HUDEP-2 (cell line): Measurements from ENCODE around the gene PCDHA9.
"Not testable (repeated sequence)": the region's sequence is repeated elsewhere in the genome, so short reads cannot be mapped to it uniquely, and the experiment has no call there.

Experiments used
- DNase-seq, 76 experiments: peaks; one replicate each; lab custom pipeline; 2025; ENCODE audit not compliant: unreplicated experiment in 76 of 76; lab: John Stamatoyannopoulos, UW

PCDHA9 gene

DNA sequence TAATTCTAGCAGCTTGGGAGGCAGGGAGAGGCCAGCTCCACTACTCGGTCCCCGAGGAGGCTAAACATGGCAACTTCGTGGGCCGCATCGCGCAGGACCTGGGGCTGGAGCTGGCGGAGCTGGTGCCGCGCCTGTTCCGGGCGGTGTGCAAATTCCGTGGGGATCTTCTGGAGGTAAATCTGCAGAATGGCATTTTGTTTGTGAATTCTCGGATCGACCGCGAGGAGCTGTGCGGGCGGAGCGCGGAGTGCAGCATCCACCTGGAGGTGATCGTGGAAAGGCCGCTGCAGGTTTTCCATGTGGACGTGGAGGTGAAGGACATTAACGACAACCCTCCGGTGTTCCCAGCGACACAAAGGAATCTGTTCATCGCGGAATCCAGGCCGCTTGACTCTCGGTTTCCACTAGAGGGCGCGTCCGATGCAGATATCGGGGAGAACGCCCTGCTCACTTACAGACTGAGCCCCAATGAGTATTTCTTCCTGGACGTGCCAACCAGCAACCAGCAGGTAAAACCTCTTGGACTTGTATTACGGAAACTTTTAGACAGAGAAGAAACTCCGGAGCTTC, 13.7 kb upstream of the PCDHA9 start:
- DNase-seq: not testable (repeated sequence)

- no peak for DNase-seq
These were observed 12.3 kb upstream of the PCDHA9 start for GRCh38 chr5:140835622-140836510.

DNA sequence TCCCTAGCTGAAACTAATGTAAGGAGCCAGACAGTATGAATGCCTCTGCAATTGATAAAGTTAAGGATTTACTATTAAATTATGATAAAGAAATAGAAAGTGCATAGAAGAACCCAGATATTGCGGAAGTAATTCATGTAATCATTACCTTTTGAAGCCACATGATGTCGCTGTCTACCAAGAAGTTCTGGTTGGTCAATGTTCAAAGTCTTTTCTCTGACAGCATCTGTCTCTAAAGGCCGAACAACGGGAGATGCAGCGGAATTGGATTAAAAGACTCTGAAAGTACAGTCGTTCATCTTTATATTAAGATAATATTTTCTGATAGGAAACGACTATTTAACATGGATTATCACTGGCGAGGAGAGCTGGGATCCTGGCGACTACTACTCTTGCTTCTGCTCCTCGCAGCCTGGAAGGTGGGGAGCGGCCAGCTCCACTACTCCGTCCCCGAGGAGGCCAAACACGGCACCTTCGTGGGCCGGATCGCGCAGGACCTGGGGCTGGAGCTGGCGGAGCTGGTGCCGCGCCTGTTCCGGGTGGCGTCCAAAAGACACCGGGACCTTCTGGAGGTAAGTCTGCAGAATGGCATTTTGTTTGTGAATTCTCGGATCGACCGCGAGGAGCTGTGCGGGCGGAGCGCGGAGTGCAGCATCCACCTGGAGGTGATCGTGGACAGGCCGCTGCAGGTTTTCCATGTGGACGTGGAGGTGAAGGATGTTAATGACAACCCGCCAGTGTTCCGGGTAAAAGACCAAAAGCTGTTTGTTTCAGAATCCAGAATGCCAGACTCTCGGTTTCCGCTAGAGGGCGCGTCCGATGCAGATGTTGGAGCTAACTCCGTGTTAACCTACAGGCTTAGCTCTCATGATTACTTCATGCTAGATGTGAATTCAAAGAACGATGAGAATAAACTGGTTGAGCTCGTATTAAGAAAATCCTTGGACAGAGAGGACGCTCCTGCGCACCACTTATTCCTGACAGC, 6.9 kb upstream of the PCDHA9 start, which contains the start of gene PCDHA8:
Gene PCDHA8 (plus strand): TSS at position 210 of the 985 bp plus-strand sequence. CDS start 135 bp downstream, at position 345.
- DNase-seq: peak in 8 of 76 experiments; percentile 1 to 10 (median 4)

DNA sequence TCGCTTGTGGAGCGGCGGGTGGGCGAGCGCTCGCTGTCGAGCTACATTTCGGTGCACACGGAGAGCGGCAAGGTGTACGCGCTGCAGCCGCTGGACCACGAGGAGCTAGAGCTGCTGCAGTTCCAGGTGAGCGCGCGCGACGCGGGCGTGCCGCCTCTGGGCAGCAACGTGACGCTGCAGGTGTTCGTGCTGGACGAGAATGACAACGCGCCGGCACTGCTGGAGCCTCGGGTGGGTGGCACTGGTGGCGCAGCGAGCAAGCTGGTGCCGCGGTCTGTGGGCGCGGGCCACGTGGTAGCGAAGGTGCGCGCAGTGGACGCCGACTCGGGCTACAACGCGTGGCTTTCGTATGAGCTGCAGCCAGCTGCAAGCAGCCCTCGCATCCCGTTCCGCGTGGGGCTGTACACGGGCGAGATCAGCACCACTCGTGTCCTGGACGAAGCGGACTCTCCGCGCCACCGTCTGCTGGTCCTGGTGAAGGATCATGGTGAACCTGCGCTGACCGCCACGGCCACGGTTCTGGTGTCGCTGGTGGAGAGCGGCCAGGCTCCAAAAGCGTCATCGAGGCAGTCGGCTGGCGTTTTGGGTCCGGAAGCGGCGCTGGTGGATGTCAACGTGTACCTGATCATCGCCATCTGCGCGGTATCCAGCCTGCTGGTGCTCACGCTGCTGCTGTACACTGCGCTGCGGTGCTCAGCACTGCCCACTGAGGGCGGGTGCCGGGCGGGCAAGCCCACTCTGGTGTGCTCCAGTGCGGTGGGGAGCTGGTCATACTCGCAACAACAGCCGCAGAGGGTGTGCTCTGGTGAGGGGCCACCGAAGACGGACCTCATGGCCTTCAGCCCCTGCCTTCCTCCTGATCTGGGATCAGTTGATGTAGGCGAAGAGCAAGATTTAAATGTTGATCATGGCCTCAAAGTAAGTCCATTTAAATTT, 5.1 kb upstream of the PCDHA9 start:
- no peak for DNase-seq

DNA sequence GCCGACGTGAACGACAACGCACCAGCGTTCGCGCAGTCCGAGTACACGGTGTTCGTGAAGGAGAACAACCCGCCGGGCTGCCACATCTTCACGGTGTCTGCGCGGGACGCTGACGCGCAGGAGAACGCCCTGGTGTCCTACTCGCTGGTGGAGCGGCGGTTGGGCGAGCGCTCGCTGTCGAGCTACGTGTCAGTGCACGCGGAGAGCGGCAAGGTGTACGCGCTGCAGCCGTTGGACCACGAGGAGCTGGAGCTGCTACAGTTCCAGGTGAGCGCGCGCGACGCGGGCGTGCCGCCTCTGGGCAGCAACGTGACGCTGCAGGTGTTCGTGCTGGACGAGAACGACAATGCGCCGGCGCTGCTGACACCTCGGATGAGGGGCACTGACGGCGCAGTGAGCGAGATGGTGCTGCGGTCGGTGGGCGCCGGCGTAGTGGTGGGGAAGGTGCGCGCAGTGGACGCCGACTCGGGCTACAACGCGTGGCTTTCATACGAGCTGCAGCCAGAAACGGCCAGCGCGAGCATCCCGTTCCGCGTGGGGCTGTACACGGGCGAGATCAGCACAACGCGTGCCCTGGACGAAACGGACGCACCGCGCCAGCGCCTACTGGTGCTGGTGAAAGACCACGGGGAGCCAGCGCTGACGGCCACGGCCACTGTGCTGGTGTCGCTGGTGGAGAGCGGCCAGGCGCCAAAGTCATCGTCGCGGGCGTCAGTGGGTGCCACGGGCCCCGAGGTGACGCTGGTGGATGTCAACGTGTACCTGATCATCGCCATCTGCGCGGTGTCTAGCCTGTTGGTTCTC, 1.9 kb downstream of the PCDHA9 start:
- not testable (repeated sequence) for DNase-seq

DNA sequence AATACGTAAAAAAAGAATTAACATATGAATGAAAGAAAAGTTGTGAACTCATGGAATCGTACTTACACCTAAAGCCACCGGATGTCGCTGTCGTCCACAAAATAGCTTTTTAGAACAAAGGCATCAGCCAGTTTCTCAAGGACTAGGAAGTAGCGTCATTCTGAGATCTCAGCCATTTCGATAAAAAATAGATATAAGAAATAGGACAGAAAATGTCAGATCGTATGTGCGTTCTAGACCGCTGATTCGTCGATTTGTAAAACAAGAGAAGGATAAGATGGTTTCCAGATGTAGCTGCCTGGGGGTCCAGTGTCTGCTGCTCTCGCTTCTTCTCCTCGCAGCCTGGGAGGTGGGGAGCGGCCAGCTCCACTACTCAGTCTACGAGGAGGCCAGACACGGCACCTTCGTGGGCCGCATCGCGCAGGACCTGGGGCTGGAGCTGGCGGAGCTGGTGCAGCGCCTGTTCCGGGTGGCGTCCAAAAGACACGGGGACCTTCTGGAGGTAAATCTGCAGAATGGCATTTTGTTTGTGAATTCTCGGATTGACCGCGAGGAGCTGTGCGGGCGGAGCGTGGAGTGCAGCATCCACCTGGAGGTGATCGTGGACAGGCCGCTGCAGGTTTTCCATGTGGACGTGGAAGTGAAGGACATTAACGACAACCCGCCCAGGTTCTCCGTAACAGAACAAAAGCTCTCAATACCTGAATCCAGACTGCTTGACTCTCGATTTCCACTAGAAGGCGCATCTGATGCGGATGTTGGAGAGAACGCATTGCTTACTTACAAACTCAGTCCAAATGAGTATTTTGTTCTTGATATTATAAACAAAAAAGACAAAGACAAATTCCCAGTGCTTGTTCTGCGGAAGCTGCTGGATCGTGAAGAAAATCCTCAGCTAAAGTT, 7.8 kb downstream of the PCDHA9 start, which contains the start of gene PCDHA10:
Gene PCDHA10 (plus strand): TSS at position 126 of the 903 bp plus-strand sequence. CDS start 152 bp downstream, at position 278.
- DNase-seq: no peak

DNA sequence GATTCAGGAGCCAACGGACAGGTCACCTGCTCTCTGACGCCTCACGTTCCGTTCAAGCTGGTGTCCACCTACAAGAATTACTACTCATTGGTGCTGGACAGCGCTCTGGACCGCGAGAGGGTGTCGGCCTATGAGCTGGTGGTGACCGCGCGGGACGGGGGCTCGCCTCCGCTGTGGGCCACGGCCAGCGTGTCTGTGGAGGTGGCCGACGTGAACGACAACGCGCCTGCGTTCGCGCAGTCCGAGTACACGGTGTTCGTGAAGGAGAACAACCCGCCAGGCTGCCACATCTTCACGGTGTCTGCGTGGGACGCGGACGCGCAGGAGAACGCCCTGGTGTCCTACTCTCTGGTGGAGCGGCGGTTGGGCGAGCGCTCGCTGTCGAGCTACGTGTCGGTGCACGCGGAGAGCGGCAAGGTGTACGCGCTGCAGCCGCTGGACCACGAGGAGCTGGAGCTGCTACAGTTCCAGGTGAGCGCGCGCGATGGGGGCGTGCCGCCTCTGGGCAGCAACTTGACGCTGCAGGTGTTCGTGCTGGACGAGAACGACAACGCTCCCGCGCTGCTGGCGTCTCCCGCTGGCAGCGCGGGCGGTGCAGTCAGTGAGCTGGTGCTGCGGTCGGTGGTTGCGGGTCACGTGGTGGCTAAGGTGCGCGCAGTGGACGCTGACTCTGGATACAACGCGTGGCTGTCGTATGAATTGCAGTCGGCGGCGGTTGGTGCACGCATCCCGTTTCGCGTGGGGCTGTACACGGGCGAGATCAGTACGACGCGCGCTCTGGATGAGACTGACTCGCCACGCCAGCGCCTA, 9.2 kb downstream of the PCDHA9 start:
- no peak for DNase-seq

DNA sequence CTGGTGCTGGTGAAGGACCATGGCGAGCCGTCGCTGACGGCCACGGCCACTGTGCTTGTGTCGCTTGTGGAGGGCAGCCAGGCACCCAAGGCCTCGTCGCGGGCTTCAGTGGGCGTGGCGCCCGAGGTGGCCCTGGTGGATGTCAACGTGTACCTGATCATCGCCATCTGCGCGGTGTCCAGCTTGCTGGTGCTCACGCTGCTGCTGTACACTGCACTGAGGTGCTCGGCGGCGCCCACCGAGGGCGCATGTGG, 9.7 kb downstream of the PCDHA9 start:
- no peak for DNase-seq

GRCh38 chr5:140862441-140863295, 14.5 kb downstream of the PCDHA9 start:
- no peak for DNase-seq

DNA sequence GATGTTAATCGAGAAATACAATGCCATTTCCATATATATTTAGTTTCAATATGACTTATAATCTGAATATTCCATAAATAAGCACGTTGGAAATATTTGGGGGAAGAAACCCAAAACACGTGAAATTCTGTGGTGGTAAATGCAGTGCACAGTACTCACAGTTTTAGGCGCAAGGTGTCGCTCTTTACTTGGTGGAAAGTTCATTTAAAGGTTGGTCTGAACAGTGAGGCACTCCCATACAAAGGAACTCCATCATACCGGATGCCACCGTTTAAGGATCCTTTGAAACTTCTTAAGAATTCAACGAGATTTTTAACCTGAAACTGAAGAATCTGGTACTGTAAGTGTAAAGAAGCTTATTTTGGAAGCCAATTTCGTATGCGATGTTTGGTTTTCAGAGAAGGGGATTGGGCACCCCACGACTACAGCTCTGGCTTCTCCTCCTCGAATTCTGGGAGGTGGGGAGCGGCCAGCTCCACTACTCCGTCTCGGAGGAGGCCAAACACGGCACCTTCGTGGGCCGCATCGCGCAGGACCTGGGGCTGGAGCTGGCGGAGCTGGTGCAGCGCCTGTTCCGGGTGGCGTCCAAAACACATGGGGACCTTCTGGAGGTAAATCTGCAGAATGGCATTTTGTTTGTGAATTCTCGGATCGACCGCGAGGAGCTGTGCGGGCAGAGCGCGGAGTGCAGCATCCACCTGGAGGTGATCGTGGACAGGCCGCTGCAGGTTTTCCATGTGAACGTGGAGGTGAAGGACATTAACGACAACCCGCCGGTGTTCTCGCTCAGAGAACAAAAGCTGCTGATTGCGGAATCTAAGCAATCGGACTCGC, 20.8 kb downstream of the PCDHA9 start, which contains the start of gene PCDHA11:
Gene PCDHA11 (plus strand): TSS at position 237 of the 834 bp plus-strand sequence. CDS start 147 bp downstream, at position 384.
- DNase-seq: peak in 1 of 76 experiments; percentile 1

DNA sequence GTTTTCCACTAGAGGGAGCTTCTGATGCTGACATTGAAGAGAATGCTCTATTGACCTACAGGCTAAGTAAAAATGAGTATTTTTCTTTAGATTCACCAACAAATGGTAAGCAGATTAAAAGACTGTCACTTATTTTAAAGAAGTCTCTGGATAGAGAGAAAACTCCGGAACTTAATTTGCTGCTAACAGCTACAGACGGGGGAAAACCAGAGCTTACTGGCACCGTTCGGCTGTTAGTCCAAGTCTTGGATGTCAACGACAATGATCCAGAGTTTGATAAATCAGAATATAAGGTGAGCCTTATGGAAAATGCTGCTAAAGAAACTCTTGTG, 21.3 kb downstream of the PCDHA9 start:
- DNase-seq: no peak

- no peak for DNase-seq
These were observed 22.3 kb downstream of the PCDHA9 start for GRCh38 chr5:140870221-140871201.

GRCh38 chr5:140875085-140876065, 27.2 kb downstream of the PCDHA9 start, which contains the start of gene PCDHA12:
Gene PCDHA12, plus strand, starts transcription at chr5:140875308. Its CDS starts 165 bp downstream, at chr5:140875473.
- DNase-seq: no peak
